Heart left ventricle (tissue), 13 donors: ENCODE results near the gene USP32.
"Not testable (repeated sequence)": the region's sequence is repeated elsewhere in the genome, so short reads cannot be mapped to it uniquely, and the experiment has no call there.

ENCODE experiments used
- POLR2A ChIP-seq, 2 donors: fragments of 450-650 bp; IDR thresholded peaks; one replicate each; pipeline ENCODE4 v1.6.1; 2017; ENCODE audit warnings: antibody characterized with exemption in 2 of 2, mild to moderate bottlenecking in 2 of 2, moderate library complexity in 2 of 2
- TF ChIP-seq, protein P1 (sequence below), 12 donors: fragments of 200-600 bp; sonication (generic) in 4 of 12; IDR thresholded peaks; one replicate each; pipeline versions ENCODE4 v1.5.0 to v1.8.0; 2018 to 2022; ENCODE audit warnings: antibody characterized with exemption in 12 of 12, mild to moderate bottlenecking in 5 of 12
- donor health status: ischemic (EF 13 %, LVEDD 7.1; RV severe dilation, severe dysfunction).
- donor health status: DM: no; HTN: yes; CAD: no.
- donor health status: DM: no; HTN: no; CAD: no.
- donor health status: ischemic (EF 25% LVEDD 6.9; RV normal size, moderate dysfunction).
- donor health status: ischemic (EF 25% LVEDD 5.7; RV mildly dilated, moderate dysfunction).
- donor health status: ischemic (EF 35%, LVEDD 5.7; RV mildly dilated, moderate dysfunction).
- donor health status: nonischemic (EF 11% LVEDD 7.7; RV severe dilation, severe dysfunction).
- donor health status: DM: yes; HTN: yes; CAD: no.
- donor health status: PGD.
- donor health status: ischemic (EF 29% LVEDD 5.4; RV normal size, mild dysfunction).
- donor health status: nonischemic (EF 23%, LVEDD 6.1; RV moderate dilation, normal function).

DNA sequence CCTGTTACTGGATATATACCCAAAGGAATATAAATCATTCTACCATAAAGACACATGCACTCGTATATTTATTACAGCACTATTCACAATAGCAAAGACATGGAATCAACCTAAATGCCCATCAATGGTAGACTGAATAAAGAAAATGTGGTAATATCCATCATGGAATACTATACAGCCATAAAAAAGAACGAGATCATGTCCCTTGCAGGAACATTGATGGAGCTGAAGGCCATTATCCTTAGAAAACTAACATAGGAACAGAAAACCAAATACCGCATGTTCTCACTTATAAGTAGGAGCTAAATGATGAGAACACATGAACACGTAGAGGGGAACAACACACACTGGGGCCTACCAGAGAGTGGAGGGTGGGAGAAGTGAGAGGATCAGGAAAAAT is 27.1 kb upstream of the USP32 start:
- TF ChIP-seq, protein P1, sequence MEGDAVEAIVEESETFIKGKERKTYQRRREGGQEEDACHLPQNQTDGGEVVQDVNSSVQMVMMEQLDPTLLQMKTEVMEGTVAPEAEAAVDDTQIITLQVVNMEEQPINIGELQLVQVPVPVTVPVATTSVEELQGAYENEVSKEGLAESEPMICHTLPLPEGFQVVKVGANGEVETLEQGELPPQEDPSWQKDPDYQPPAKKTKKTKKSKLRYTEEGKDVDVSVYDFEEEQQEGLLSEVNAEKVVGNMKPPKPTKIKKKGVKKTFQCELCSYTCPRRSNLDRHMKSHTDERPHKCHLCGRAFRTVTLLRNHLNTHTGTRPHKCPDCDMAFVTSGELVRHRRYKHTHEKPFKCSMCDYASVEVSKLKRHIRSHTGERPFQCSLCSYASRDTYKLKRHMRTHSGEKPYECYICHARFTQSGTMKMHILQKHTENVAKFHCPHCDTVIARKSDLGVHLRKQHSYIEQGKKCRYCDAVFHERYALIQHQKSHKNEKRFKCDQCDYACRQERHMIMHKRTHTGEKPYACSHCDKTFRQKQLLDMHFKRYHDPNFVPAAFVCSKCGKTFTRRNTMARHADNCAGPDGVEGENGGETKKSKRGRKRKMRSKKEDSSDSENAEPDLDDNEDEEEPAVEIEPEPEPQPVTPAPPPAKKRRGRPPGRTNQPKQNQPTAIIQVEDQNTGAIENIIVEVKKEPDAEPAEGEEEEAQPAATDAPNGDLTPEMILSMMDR (IDR thresholded peaks at IDR 0.05): not testable (repeated sequence)
- TF ChIP-seq POLR2A (IDR thresholded peaks at IDR 0.05): not testable (repeated sequence)
